HepG2 (cell line): ENCODE results near the gene PDXDC1. TPM values are rescaled to one million over a fixed set of nuclear protein-coding genes. Genes with fewer than 3 reads are reported as not detected.

ENCODE experiments used
- ATAC-seq: fragments of 200-7000 bp; cut with Tn5 transposase; 3 replicates; pipeline ENCODE4 v1.9.1; 2020; ENCODE audit warnings: mild to moderate bottlenecking, moderate library complexity
- BruUV-seq: library from RNA; stranded (reverse); fragments of 400-500 nt; replicated peaks from 2 replicates; lab custom pipeline; 2021; lab: Mats Ljungman, UMichigan
- CTCF ChIA-PET: fragments of 300-600 bp; formaldehyde crosslinking; extraction: SDS; loops from one replicate; lab custom pipeline; 2021; ENCODE audit warnings: low total read pairs, inconsistent platforms, low intra/inter-chr PET ratio; lab: Yijun Ruan, JAX
- POLR2A ChIA-PET: fragments of 350-600 bp; sonication (Branson Sonifier 250); formaldehyde crosslinking; loops from one replicate; lab custom pipeline; 2020; ENCODE audit warnings: antibody characterized with exemption, inconsistent platforms; lab: Yijun Ruan, JAX
- DNase-seq: peaks from one replicate; pipeline ENCODE4 v3.0.0-alpha.2; 2015; ENCODE audit warnings: low spot score
- FAIRE-seq: peaks from 3 replicates; lab custom pipeline; 2011; peaks lifted over from hg19 to GRCh38; lab: Jason Lieb, UNC
- H2AFZ ChIP-seq: one replicate; pipeline ENCODE4 v1.6.1; 2011; ENCODE audit warnings: low read length, inconsistent platforms
- H3K27ac ChIP-seq: fragments of 300-600 bp; 3 replicates; pipeline ENCODE4 v1.8.0; 2011; ENCODE audit warnings: mixed run types, mild to moderate bottlenecking, mixed read lengths, low read length, inconsistent platforms; ENCODE audit not compliant: insufficient read depth; ENCODE audit errors: extremely low read length
- H3K27me3 ChIP-seq, 2 experiments: fragments of 200-600 bp in 1 of 2; 2 replicates in 1 of 2; 3 replicates in 1 of 2; pipeline versions ENCODE4 v1.6.0 to v1.8.0; 2011; ENCODE audit warnings: low read length in 2 of 2, mild to moderate bottlenecking in 2 of 2, moderate library complexity in 2 of 2, inconsistent platforms in 1 of 2; ENCODE audit not compliant: insufficient read depth in 2 of 2, control insufficient read depth in 1 of 2
- H3K36me3 ChIP-seq, 2 experiments: fragments of 200-600 bp in 1 of 2; replicated peaks in 1 of 2; 2 replicates in 1 of 2; 3 replicates in 1 of 2; pipeline versions ENCODE4 v1.5.1 to v1.8.0; 2011; ENCODE audit warnings: low read length in 2 of 2, inconsistent platforms in 1 of 2; ENCODE audit not compliant: insufficient read depth in 2 of 2, control insufficient read depth in 1 of 2
- H3K4me1 ChIP-seq: 2 replicates; pipeline ENCODE4 v1.5.1; 2012; ENCODE audit warnings: low read length, inconsistent platforms; ENCODE audit not compliant: insufficient read depth
- H3K4me2 ChIP-seq: 2 replicates; pipeline ENCODE4 v1.6.0; 2011; ENCODE audit warnings: low read depth, low read length, inconsistent platforms
- H3K4me3 ChIP-seq, 3 experiments: fragments of 200-600 bp in 1 of 3; sonication (generic), shearing (Covaris generic) in 1 of 3; replicated peaks in 1 of 3; 2 replicates each; pipeline ENCODE4 v1.5.1; 2011 to 2016; ENCODE audit warnings: low read length in 3 of 3, inconsistent platforms in 2 of 3, low read depth in 2 of 3, mild to moderate bottlenecking in 2 of 3, control low read depth in 1 of 3, mixed read lengths in 1 of 3; ENCODE audit not compliant: insufficient read depth in 1 of 3
- H3K79me2 ChIP-seq: one replicate; pipeline ENCODE4 v1.6.1; 2011; ENCODE audit warnings: low read length, inconsistent platforms; ENCODE audit not compliant: insufficient read depth
- H3K9ac ChIP-seq: 2 replicates; pipeline ENCODE4 v1.6.0; 2011; ENCODE audit warnings: mild to moderate bottlenecking, low read depth, low read length, inconsistent platforms; ENCODE audit not compliant: insufficient read depth
- H3K9me3 ChIP-seq: 2 replicates; pipeline ENCODE4 v1.5.1; 2012; ENCODE audit warnings: mild to moderate bottlenecking, low read length
- H4K20me1 ChIP-seq: 2 replicates; pipeline ENCODE4 v1.6.0; 2011; ENCODE audit warnings: inconsistent platforms, mild to moderate bottlenecking, low read length, moderate library complexity; ENCODE audit not compliant: insufficient read depth
- AGO2 ChIP-seq: fragments of 200-400 bp; formaldehyde crosslinking; optimal IDR thresholded peaks from 2 replicates; pipeline ENCODE3; 2017; ENCODE audit warnings: mild to moderate bottlenecking, low read depth, low read length, moderate library complexity
- HOXD1 ChIP-seq: sonication (generic); formaldehyde crosslinking; IDR thresholded peaks from 2 replicates; pipeline ENCODE4 v1.5.0; 2020; ENCODE audit warnings: missing genetic modification reagents
- JUNB ChIP-seq: sonication (generic); formaldehyde crosslinking; IDR thresholded peaks from 2 replicates; pipeline ENCODE4 v1.8.0; 2022; ENCODE audit warnings: missing genetic modification reagents, mild to moderate bottlenecking, borderline replicate concordance
- POLR2A ChIP-seq, 2 experiments: IDR thresholded peaks; 2 replicates each; pipeline ENCODE4 v1.6.1; 2011; ENCODE audit warnings: low read depth in 2 of 2, low read length in 2 of 2, mild to moderate bottlenecking in 1 of 2, moderate library complexity in 1 of 2; ENCODE audit not compliant: insufficient read depth in 1 of 2
- ZBTB4 ChIP-seq: sonication (generic); formaldehyde crosslinking; IDR thresholded peaks from 2 replicates; pipeline ENCODE4 v1.4.0; 2020; ENCODE audit warnings: missing genetic modification reagents, mild to moderate bottlenecking, borderline replicate concordance
- WGBS: methylation state at CpG from one replicate; pipeline ENCODE4 v1.1.6; 2017; ENCODE audit warnings: low lambda C conversion rate; 5-methylcytosine and 5-hydroxymethylcytosine counted together
- in situ Hi-C: cut with HindIII; loops from 2 replicates; pipeline ENCODE4 v1.10.0; 2017; ENCODE audit warnings: low pct_unique_long_range_greater_than_20kb; ENCODE audit not compliant: extremely low pct_ligation_motif_present
- intact Hi-C: fragments of 100-400 bp; cut with micrococcal nuclease; formaldehyde crosslinking; loops from one replicate; pipeline ENCODE4 v1.10.0; 2022; ENCODE audit not compliant: unreplicated experiment
- polyA plus RNA-seq, 8 experiments: library from polyadenylated mRNA; depleted of rRNA in 3 of 8; stranded (reverse) in 7 of 8; unstranded in 1 of 8; fragments of >200 nt; fragmentation: Illumina TruSeq in 4 of 8; extraction: Trizol in 4 of 8; gene quantifications; 2 replicates each; pipeline versions ENCODE4 v1.2.1 to v1.2.3, GENCODE V29; 2011 to 2016; ENCODE audit warnings: low read depth in 4 of 8, missing spikeins in 1 of 8, mixed read lengths in 1 of 8; ENCODE audit not compliant: insufficient read depth in 1 of 8
- total RNA-seq, 5 experiments: library from RNA; depleted of rRNA; stranded (reverse); fragments of >200 nt; fragmentation: Illumina TruSeq; extraction: Trizol; gene quantifications; 2 replicates each; pipeline ENCODE4 v1.2.3, GENCODE V29; 2016; ENCODE audit warnings: low read depth in 1 of 5

Gene PDXDC1
- total and polyA plus RNA-seq, 2 of the 13 experiments (the other 11 are each of a cell fraction or from before 2014, with no cell fraction given), result 133 to 169 TPM

- H4K20me1 ChIP-seq, result no peaks in the 10 kb centered on the region
- POLR2A ChIA-PET, result no interaction called here
- 96% methylated on average over 23 of the region's 23 CpGs for WGBS
- no TSS peak for BruUV-seq
- in situ Hi-C loops, result no loop called here
- no peaks in the 10 kb centered on the region for H3K4me1 ChIP-seq
- no peak for DNase-seq
- TF ChIP-seq JUNB (CRISPR knock-in tag), result 0 out of 2 replicates have a peak, but pooled peaks have one; percentile 10
- TF ChIP-seq POLR2A (IDR thresholded peaks at IDR 0.05; ENCODE audit: insufficient read depth in 1 of 2, low read depth in 2 of 2, low read length in 2 of 2), result 0 out of 4 replicates have a peak, but pooled peaks of 1 of the 2 experiments have one; percentile 35
- TF ChIP-seq HOXD1 (CRISPR knock-in tag), result 0 out of 2 replicates have a peak, but pooled peaks have one; percentile 35
- TF ChIP-seq ZBTB4 (CRISPR knock-in tag), result no peak
- peak; percentile 39 for TF ChIP-seq AGO2
- H3K4me3 ChIP-seq, result no peak overlapping the region
- no peak overlapping the region for H2AFZ ChIP-seq
- CTCF ChIA-PET, result no interaction called here
- peaks cover 64 to 92% of the 10 kb centered on the region in 2 experiments for H3K36me3 ChIP-seq
- no peaks in the 10 kb centered on the region for H3K9me3 ChIP-seq
- no peak overlapping the region for H3K27ac ChIP-seq
- peak; percentile 15 for ATAC-seq
- H3K79me2 ChIP-seq, result no peaks in the 10 kb centered on the region
- no peak for FAIRE-seq
- intact Hi-C loops, result no loop called here
- no peak overlapping the region for H3K9ac ChIP-seq
- H3K4me2 ChIP-seq, result no peak overlapping the region
- no peaks in the 10 kb centered on the region for H3K27me3 ChIP-seq
These were observed 59.7 kb downstream of the PDXDC1 start for GRCh38 chr16:15034266-15035162.
